Stimulated activated CD4-positive, alpha-beta T cell treated with anti-CD3 and anti-CD28 coated beads, Interleukin-1b, Interleukin-23, amount 100 ng/mL, for 4 hours (primary cell): ENCODE measurements around the gene PRKN.

ENCODE experiments used
- DNase-seq, 2 donors: peaks; one replicate each; pipeline ENCODE4 v3.0.0-alpha.2; 2020; ENCODE audit warnings: low read depth in 2 of 2

Gene PRKN

DNA sequence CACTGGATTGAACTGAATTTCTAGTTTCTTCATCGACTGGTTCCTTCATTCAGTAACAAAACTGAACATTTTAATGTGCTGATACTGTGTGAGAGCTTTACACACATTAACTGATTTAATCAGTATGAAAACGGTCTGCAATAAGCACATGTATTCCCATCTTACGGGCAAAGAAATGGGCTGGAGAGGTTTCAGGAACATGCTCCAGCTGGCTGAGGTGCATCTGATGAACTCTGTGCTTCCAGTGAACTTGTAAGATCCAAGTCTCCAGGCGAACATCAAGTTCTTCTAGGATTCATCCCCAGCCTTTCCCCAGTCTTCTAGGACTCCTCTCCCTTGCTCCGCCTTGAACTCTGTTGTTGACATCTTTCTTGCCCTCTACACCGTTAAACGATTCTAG lies 1233.0 kb downstream of the PRKN start:
- no peak for DNase-seq

DNA sequence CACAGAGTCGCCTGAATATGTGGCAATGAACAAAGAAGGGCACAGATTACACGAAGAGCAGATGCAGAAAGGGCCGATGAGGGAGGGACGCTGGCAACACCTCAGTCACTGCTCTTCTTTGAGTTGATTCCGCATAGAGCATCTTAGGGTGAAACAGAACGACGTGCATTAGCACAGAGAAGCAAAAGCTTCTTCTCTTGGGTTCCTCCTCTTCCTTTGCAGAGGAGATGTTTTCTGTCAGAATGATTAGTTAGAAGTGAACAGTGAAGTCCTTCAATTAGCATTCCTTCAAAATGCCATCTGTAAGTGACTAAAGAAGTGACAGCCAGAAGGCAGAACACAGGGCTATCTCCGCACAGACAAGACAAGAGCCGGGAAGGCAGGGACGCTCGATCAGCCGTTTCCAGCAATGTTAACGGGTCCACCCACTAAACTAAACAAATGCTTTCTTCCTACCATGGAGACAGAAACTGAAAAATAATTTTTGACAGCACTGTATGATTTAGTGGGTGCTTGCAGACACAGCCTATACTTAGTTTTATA lies 1233.9 kb downstream of the PRKN start:
- no peak for DNase-seq

GRCh38 chr6:161489626-161490306 lies 1237.8 kb downstream of the PRKN start:
- DNase-seq, result no peak

GRCh38 chr6:161487694-161488093 lies 1239.9 kb downstream of the PRKN start:
- DNase-seq, result no peak

DNA sequence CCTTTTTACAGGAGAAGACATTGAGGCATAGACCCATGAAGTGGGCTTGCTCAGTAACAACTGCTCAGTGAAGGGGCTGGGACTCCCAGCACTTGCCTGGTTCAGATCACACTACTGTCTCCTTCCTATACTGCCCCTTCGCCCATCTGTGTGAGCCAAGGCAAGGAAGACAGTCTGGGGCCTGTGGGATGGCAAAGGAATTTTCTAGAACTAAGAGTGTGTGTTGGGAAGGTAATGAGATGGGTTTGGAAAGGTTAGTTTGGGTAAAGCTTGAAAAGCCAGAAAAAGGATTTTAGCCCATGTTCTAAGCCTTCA lies 1240.4 kb downstream of the PRKN start:
- DNase-seq, result no peak

DNA sequence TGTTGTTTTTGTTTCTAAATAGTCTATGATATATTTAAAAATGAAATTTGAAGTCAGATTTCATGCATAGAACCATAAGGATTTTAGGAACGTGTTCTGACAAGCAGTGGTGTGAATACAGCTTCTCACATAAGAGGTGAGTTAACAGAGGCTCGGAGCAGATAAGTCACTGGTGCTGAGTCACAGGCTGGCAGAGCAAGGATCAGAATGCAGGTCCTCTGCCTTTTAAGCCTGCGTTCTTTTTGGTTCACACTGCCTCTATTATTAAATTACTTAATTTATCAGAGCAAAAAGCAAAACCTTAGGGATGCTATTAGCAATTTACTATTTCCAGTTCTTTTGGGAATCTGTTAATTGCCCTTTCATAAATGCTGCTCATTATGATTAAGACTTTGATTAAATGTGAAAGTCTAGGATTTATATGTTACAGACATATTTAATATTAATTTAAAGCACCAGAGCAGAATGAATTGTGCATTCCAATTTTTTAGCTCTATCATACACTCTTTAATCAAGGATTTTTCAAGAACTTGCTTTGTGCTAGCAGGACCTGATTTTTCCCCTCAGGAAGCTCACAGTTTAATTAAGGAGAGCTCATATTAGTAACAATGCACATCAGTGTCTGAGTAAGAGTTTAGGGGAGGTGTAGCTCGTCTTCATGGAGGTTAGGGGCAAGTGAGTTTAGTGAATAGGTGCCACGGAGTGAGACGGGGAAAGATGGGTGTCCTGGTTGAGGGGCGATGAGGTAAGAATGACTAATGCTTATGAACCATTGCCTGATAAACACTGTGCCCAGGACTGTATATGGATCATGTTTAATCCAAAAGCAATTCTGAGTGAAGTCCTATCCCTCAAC lies 1241.0 kb downstream of the PRKN start:
- no peak for DNase-seq

DNA sequence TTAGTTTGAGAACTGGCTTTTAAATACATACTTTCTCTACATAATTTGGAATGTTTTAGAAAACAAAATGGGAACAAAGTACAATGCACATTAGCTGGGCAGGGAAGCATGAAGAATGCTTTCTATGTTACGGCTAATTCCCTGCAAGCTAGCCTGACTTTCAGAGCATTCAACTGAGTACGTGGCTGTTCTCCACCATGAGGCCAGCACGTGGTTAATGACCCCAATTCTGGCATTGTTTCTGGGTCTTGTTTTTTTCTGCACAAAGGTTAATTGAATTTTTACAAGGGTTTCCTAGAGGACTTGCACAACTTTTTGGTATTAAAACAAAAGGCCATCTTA lies 1245.1 kb downstream of the PRKN start:
- no peak for DNase-seq

- no peak for DNase-seq
Measured at GRCh38 chr6:161481786-161482516, 1245.6 kb downstream of the PRKN start.

DNA sequence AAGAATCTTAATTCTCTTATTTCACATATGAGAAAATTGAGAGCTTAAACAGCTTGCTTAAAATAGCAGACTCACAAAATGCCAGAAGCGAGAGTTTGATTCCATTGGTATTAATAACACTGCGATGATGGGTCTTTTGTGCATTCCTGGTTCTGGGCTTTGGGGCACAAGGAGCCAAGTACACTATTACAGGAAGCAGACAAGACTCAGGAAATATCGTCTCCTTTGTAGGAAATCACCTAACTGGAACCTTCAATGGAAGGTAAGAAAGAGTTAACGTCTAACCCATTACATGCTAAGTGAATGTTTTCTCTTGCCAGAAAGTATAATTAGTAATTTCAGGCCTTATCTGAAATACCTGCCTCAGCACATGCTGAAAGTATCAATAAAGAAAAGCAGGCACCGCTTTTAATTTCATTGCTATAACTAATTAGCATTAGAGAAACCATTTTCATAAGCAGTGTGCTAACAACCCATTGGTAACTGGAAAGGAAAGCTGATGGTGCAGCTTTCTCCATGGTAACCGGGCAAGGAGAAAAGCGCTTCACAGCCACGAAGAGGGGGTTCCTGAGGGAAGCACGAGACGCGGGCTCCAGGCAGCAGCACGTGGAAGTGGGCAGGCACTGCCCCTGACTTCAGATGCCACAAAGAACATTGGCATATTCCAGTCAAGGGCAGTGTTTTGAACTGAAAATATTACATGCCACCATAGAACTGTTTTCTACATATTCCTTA lies 1247.0 kb downstream of the PRKN start:
- DNase-seq, result no peak

DNA sequence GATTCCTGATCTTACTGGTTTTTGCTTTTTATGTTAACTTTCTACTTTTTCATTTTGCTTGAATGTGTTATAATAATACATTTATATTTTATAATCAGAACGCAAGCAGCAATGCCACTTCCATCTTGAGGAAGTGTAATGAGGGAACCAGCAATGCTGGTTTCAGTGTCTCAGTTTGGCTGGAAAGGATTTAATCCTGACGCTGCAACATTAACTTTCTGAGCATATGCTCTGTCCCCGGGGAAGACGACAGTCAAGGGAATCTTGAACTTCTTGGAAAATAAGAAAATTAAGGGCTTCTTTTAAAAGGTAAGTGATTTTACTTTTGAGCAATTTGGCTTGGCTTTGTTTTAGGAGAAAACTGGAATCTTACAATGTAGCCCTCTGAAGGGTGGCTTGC lies 1248.2 kb downstream of the PRKN start:
- DNase-seq, result no peak

- no peak for DNase-seq
Measured at GRCh38 chr6:161477876-161478425, 1249.6 kb downstream of the PRKN start.

GRCh38 chr6:161476711-161477110 lies 1250.9 kb downstream of the PRKN start:
- no peak for DNase-seq

DNA sequence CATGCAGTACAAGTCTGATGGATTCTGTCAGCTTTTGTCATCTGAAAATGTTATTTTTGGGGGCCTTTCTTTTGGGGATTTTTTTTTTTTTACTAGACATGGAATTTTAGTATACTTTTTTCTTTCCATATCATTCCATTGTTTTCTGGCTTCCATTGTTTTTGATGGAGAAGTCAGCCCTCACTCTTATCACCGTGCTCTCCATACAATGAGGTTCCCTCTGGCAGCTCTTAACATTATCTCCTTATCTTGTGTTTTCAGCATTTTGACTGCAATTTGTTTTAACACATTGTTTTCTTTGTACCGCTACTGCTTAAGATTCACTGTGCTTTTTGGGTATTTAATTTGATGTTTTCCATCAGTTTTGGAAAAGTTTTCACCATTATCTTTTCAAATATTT lies 1262.2 kb downstream of the PRKN start:
- DNase-seq, result no peak

- no peak for DNase-seq
Measured at GRCh38 chr6:161463071-161463470, 1264.5 kb downstream of the PRKN start.

GRCh38 chr6:161462148-161462547 lies 1265.4 kb downstream of the PRKN start:
- no peak for DNase-seq

DNA sequence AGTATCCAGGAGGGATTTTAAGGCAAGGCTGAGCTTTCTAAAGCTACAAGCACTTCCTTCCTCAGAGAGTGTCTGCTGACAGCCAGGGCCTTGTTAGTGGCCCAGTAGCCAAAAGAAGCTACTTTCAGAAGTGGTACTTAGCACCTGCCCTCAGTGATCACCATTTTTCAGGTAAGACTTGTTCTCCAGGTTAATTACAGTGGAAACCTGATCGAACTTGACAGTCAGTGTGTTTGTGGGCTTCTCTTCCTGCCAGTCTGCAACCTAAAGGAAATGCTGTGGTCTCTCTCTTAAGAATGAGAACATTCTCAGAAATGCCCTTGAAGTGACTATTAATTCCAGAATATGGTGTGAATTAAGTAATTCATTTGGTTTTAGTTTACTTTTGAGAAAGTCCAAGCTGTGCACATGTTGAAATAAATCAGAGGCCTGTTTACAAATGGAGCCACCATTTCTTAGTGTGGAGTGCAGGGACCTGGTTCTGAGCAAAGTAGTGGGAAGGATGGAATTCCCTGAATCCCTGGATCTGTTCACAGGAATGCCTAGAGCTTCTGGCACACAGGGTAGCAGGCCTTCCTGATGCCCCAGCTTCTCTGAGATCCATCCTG lies 1268.5 kb downstream of the PRKN start:
- no peak for DNase-seq

DNA sequence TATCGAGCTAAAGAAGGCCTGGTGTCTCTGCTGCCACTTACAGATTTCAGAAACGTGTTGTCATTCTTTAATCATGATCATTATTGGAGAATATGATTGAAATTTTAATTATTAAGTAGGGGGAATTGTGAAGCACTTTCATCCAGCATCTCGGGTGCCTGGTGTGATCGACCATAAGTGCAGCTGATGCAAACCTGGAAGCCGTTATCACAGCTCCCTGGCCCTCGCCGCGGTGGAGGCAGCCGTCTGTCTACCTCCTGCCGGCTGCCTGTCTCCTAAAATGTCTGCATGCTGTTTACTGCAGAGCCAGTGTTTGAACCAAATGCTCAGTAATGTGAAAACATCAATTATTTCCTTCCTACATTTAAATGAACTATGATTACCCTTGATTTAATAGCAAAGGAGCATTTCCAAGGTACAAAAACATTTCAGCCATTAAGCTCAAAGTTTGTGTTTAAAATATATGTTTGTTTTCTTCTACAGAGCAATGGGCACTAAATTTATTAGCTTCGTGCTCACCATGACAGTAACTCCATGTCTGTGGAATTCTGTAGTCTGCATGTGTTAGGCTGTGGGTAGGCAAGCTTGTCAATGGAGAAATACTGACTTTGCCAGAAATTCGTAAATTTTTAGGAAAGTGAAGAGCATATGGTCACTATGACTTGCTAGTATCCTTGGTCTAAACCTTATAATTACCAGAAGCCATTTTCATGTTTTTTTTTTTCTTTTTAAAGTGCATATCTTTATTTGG lies 1269.2 kb downstream of the PRKN start:
- no peak for DNase-seq

- no peak for DNase-seq
Measured at GRCh38 chr6:161455848-161456247, 1271.7 kb downstream of the PRKN start.

GRCh38 chr6:161453558-161453957 lies 1274.0 kb downstream of the PRKN start:
- no peak for DNase-seq

DNA sequence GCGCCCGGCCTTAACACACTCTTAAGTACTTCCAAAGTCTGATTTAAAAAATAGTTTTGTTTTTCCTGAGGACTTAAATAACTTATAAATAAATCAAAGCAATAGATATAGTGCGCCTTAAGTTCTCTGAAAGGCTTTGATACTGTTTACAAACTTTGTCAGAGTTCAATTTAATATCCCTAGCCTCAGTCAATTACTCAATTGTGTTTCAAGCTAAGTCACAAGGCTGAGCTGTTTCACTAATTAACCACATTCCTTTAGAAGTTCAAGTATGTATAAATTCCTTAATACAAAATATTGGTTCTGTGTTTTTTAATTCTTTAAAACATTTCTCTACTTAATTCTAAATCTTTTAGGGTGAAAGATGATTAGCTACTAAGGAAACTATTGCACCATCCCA lies 1275.3 kb downstream of the PRKN start:
- no peak for DNase-seq

- DNase-seq, result no peak
Measured at GRCh38 chr6:161449521-161449920, 1278.0 kb downstream of the PRKN start.
